HL-60/S4 treated with retinoic acid at 250 ng/mL for 4 days and 3 days (cell line): ENCODE results near the gene GASK1A.
"Not testable (repeated sequence)": the region's sequence is repeated elsewhere in the genome, so short reads cannot be mapped to it uniquely, and the experiment has no call there.

Experiments
- in situ Hi-C: fragments of 300-500 bp; cut with MboI; formaldehyde crosslinking; loops from 2 replicates; pipeline ENCODE4 v1.7.0; 2022; ENCODE audit warnings: low sequenced_read_pairs

The GASK1A gene

GRCh38 chr3:43059456-43059855 lies 80.3 kb downstream of the GASK1A start:
- in situ Hi-C loops: no loop called here

- in situ Hi-C loops: no loop called here
These were observed 82.2 kb downstream of the GASK1A start for GRCh38 chr3:43061101-43061895.

DNA sequence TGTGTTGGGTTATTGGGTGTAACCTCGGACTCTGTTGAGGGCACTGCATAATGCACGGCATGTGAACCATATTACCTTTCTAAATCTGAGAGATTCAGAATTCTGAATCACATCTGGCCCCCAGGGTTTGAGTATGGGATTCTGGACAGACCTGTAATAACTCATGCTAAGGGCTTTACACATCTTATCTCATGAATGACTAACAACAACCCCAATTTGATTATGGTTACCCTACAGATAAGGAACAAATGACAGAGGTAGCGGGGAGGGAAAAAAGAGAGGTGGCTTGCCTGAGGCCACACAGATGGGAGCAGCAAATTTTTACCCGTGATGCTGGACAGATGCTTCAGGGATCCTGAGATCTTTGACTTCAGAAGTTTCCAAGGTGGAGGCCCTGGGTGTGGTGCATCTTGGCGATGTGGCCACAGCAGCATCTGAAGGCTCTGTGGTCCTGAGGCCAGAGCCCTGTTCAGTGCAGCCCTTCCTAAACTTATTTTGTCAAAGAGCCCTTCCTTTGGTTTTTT lies 83.0 kb downstream of the GASK1A start:
- in situ Hi-C loops: no loop called here

GRCh38 chr3:43062564-43063040 lies 83.5 kb downstream of the GASK1A start:
- in situ Hi-C loops: no loop called here

DNA sequence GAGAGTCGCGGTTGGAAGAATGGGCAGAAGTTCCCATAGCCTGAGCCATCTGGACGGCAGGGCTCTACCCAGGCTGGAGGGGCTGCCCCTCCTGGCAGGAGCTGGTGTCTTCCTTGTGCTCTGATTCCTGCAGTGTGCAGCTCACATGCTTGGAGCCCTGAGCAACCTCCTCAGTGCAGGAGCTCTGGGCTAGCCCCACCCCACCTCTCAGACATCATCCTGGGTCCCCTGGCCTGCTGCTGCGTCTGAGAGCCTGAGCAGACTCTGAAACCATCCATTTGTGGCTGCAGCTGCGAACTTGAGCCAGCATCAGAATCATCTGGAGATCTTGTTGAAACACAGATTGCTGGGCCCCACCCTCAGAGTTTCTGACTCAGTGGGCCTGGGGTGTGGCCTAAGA lies 84.0 kb downstream of the GASK1A start:
- in situ Hi-C loops: no loop called here

DNA sequence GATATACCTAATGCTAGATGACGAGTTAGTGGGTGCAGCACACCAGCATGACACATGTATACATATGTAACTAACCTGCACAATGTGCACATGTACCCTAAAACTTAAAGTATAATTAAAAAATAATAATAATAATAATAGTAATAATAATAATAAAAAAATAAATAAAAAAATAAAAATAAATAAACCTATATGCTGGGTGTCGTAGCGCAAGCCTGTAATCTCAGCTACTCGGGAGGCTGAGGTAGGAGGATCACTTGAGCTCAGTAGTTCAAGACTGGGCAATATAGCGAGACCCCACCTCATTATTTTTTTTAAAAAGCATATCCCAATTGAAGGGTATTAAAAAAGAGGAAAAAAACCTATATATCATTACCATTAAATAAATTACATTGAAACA lies 91.6 kb downstream of the GASK1A start:
- in situ Hi-C loops: not testable (repeated sequence)

GRCh38 chr3:43071313-43071893 lies 92.3 kb downstream of the GASK1A start:
- in situ Hi-C loops: no loop called here

DNA sequence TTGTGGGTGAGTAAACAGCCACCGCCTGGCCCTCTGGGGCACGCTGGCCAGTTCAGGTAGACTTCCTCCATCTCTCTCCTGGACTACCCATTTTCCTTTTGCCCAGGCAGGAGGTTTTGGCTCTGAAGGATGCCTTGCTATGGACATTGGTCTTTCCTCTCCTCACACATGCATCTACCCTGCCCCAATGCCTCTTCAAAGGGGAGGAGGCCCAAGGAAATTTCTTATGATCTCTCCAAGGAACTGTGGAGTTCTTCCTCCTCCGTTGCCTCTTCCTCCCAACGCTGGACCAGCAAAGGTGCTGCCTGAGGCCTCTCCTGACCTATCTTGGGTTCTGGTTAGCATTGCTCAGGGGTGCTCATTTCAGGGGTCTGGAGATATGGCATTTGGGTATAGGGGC lies 93.2 kb downstream of the GASK1A start:
- in situ Hi-C loops: no loop called here

DNA sequence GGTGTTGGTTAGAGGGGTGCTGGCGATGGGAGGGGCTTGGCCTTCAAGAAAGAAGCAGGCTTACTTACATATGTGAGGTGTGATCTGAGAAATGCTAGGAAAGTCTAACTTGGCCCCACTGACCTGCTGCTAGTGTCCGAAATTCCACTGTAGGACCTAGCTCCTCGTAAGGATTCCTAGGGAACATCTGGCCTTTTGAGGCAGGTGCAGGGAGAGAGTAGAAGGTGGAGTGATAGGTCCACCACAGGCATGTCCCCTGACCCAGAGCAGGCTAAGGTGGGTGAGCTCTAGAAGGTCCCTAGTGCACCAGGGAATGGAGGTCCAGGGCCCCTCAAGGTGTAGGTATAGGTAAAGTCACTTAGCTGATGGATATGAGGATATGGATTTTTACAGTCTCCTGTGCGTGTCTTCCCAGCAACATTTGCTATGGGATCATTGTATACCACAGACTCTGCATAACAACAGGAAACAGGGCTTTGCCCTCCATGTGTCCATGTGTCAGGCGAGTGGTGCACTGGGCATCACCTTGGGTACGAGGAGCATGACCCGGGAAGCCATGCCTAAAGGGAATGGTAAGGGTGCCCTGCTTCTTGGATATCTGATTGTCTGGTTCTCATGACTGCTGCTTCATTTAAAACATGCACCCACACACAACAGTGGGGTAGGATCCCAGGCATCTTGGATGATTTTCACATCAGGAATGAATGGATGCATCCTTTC lies 94.2 kb downstream of the GASK1A start:
- in situ Hi-C loops: no loop called here

GRCh38 chr3:43073836-43074220 lies 94.7 kb downstream of the GASK1A start:
- in situ Hi-C loops: no loop called here

DNA sequence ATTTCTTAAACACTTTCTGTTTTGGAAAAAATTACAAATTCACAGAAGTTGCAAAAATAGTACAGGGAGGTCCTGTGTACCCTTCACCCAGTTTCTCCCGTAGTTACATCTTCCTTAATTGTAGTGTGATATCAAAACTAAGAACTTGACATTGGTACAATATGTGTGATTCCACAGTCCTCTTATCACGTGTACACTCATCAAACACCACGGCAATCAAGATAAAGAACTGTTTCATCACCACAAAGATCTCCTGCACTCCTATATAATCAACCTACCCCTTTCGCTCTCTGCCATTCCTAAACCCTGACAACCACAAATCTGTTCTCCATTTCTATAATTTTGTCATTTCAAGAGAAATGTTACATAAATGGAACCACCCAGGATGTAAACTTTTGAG lies 95.4 kb downstream of the GASK1A start:
- in situ Hi-C loops: no loop called here

GRCh38 chr3:43074901-43075689 lies 96.0 kb downstream of the GASK1A start:
- in situ Hi-C loops: no loop called here

GRCh38 chr3:43075904-43076661 lies 97.0 kb downstream of the GASK1A start:
- in situ Hi-C loops: no loop called here

DNA sequence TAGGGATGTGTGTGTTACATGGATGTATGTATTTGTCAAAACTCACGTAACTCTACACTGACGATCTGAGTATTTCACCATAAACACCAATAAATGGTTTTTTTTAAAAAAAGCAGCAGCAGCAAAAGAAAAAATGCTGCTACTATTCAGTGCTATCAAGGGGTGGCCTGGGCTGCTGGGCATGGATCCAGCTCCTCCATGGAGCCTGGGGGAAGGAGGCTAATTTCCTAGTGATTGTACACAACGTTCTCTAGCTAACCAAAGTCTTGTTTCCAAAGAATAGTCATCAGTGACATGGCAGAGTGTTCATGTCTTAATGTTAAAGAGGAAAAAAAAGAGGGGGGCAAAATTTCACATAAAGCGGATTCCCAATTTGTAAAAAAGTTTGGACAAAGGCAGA lies 97.7 kb downstream of the GASK1A start:
- in situ Hi-C loops: no loop called here

- in situ Hi-C loops: no loop called here
These were observed 98.2 kb downstream of the GASK1A start for GRCh38 chr3:43077261-43077660.

GRCh38 chr3:43077707-43078106 lies 98.6 kb downstream of the GASK1A start:
- in situ Hi-C loops: no loop called here

GRCh38 chr3:43079536-43080332 lies 100.6 kb downstream of the GASK1A start:
- in situ Hi-C loops: no loop called here

DNA sequence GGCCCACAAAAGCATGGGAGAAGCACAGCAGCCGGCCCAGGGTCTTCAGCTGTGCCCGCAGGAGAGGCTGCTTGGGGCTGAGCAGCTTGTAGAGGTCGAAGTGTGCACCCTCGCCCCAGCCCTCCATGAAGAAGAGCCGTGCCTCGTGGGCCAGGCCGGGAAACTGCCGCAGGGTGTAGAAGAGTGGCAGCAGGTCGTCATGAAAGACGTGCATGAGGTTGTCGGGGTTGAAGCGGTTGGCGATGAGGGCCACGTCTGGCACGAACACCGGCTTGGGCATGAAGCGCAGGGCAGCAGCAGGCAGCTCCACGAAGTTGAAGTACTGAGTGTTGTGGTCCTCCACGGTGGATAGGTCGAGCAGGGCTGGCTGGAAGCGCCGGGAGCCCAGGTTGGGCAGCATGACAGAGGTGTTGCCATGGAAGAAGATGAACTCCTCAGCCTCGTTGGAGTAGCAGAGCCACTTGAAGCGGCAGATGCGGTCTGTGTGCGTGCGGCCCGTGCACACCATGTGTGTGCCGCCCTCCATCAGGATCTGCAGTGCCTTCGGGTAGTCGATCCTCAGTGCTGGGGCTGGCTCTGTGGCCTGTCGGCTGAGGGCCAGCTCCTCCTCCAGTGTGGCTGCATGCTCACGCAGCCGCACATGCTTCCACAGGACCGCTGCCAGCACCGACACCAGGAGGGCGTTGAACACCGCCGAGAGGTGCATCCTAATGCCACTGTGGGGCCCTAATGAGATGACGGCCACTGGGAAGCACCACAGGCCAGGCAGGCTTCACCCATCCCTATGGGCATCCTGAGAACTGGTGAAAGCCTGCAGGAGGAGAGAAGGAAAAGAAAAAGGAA lies 101.8 kb downstream of the GASK1A start:
- in situ Hi-C loops: no loop called here
